ENCODE results near the gene DNAJC15. TPM values are rescaled to one million over a fixed set of nuclear protein-coding genes. Genes with fewer than 3 reads are reported as not detected.

The DNAJC15 gene
- polyA plus RNA-seq, 1 donor, result 26.7 TPM

DNA sequence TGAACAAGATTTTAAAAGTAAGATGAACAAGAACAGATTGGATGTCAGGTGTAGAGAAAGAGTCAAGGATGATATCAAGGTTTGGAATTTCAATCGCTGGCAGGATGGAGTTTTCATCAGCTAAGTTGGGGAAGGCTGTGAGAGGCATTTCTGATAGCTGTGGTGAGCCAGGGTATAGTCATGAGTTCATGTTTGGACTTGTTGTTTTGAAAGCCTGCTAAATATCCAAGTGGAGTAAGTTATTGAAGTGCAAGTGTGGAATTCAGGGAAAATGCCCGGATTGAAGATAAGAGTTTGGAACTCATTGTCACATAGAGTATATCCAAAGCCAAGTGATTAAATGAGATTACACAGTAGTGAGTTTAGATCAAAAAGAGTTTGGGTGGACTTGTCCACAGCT, 20.4 kb upstream of the DNAJC15 start:
- WGBS (ENCODE audit: insufficient coverage, low lambda C conversion rate), result no CpG with 5 or more reads among the region's 2 CpGs
- Histone ChIP-seq H3K27ac (ENCODE audit: low read length) (no peak overlapping the region), H3K27me3 (ENCODE audit: control insufficient read depth, insufficient read depth, low read length) (no peaks in the 10 kb centered on the region), H3K9me3 (ENCODE audit: control insufficient read depth, low read depth, low read length) (no peaks in the 10 kb centered on the region), H3K36me3 (ENCODE audit: control insufficient read depth, insufficient read depth, low read length) (no peaks in the 10 kb centered on the region), H3K4me3 (ENCODE audit: low read length) (no peak overlapping the region), H3K4me1 (ENCODE audit: control insufficient read depth, insufficient read depth, low read length) (no peaks in the 10 kb centered on the region)
- no peak for DNase-seq

DNA sequence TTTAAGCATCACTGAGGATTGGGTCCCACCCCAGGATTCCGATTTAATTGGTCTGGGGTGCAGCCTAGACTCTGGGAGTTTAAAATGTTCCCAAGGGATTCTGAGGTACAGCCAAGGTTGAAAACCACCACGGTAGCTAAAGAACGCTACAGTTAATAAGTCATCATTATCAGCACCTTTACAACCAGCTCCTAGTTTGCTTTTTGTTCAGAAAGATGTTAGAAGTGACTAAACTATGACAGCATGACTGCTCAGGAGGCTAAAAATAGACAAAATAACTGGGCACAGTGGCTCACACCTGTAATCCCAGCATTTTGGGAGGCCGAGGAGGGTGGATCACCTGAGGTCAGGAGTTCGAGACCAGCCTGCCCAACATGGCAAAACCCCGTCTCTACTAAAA, 19.7 kb upstream of the DNAJC15 start:
- Histone ChIP-seq H3K27me3 (ENCODE audit: control insufficient read depth, insufficient read depth, low read length) (no peaks in the 10 kb centered on the region), H3K27ac (ENCODE audit: low read length) (no peak overlapping the region), H3K4me3 (ENCODE audit: low read length) (no peak overlapping the region), H3K9me3 (ENCODE audit: control insufficient read depth, low read depth, low read length) (no peaks in the 10 kb centered on the region), H3K4me1 (ENCODE audit: control insufficient read depth, insufficient read depth, low read length) (no peaks in the 10 kb centered on the region), H3K36me3 (ENCODE audit: control insufficient read depth, insufficient read depth, low read length) (no peaks in the 10 kb centered on the region)
- WGBS (ENCODE audit: insufficient coverage, low lambda C conversion rate), result no CpG with 5 or more reads among the region's 6 CpGs
- no peak for DNase-seq

DNA sequence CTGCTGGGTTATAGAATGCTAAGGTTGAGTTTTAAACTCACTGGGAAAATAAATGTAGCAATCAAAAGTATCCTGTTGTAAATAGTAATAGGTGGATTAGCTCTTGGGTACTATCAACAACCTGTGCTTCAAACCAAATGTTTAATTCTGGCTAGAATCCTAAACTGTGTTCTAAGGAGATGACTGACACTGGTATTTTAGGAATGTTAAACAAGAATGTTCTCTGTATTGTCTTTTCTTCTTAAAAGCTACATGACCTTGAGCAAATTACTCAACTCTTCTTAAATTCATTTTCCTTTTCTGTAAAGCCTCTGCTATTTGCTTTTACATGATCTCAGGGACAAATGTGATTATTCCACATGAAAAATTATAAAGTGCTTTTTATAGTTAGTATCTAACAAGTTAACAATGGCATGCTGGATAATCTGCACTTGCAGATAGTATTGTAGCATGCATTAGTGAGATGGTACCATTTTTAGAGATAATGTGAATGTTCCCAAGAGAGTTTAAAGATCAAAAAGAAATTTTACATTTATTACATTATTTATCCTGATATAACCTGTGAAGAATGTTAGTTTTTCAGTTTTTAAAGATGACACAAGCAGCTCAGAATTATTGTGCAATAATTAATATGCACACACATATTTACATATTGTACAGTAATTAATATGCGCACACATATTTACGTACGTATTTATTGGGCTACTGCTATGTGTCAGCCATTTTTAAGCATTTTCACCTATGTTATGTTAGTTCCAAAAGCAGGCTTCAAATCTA, 17.7 kb upstream of the DNAJC15 start:
- Histone ChIP-seq H3K9me3 (ENCODE audit: control insufficient read depth, low read depth, low read length) (no peaks in the 10 kb centered on the region), H3K4me1 (ENCODE audit: control insufficient read depth, insufficient read depth, low read length) (no peaks in the 10 kb centered on the region), H3K36me3 (ENCODE audit: control insufficient read depth, insufficient read depth, low read length) (no peaks in the 10 kb centered on the region), H3K27ac (ENCODE audit: low read length) (no peak overlapping the region), H3K27me3 (ENCODE audit: control insufficient read depth, insufficient read depth, low read length) (no peaks in the 10 kb centered on the region), H3K4me3 (ENCODE audit: low read length) (no peak overlapping the region)
- no peak for DNase-seq
- 91% methylated on average over 3 of the region's 3 CpGs for WGBS (ENCODE audit: insufficient coverage, low lambda C conversion rate)

DNA sequence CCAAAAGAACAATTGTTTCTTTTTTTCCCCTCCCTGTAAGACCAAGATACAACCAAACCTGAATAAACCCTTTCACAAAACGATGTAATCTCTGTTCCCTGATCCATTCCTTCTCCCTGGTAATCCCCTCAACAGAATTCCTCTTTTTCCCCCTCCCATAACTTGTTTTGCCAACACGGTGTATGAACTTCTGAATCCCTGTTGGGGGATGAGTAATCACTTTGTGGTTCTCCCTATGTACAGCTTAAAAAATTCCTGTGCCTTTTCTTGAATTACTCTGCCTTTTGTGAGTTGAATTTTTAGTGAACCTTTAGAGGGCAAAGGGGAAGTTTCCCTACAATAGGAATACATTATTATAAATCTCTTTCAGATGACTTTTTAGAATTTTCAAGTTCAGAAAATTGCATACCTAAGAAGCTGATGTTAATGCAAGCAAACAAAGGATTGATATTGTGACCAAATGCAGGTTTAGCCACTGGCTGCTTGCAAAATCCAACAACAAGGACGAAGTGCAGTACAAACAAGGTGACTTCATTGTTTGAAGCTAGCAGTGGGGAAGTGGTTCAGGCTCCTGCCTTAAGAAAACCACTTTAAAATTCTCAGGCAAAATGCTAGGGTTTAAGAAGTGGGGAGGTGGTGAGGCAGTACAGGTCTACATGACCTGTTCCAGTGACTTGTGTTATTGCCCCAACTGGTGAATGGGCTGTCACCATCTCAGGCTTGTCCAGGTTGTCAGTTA, 16.3 kb upstream of the DNAJC15 start:
- Histone ChIP-seq H3K27ac (ENCODE audit: low read length) (no peak overlapping the region), H3K36me3 (ENCODE audit: control insufficient read depth, insufficient read depth, low read length) (no peaks in the 10 kb centered on the region), H3K9me3 (ENCODE audit: control insufficient read depth, low read depth, low read length) (no peaks in the 10 kb centered on the region), H3K4me3 (ENCODE audit: low read length) (no peak overlapping the region), H3K27me3 (ENCODE audit: control insufficient read depth, insufficient read depth, low read length) (no peaks in the 10 kb centered on the region), H3K4me1 (ENCODE audit: control insufficient read depth, insufficient read depth, low read length) (no peaks in the 10 kb centered on the region)
- WGBS (ENCODE audit: insufficient coverage, low lambda C conversion rate), result 67% methylated on average over 1 of the region's 3 CpGs
- DNase-seq, result peak in 1 of 2 donors; percentile 33

DNA sequence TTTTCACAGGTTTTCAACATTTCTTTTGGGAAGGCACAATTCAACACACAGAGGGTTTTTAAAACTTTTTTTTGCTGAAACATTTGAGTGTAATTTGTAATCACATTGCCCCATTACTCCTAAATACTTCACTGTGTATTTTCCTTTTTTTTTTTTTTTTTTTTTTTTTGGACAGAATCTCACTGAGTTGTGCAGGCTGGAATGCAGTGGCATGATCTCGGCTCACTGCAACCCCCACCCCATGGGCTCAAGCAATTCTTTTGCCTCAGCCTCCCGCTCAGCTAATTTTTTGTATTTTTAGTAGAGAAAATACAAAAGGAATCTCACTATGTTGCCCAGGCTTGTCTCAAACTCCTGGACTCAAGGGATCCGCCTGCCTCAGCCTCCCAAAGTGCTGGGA, 14.8 kb upstream of the DNAJC15 start:
- WGBS (ENCODE audit: insufficient coverage, low lambda C conversion rate), result 100% methylated on average over 1 of the region's 3 CpGs
- no peak for DNase-seq
- H3K4me3 ChIP-seq (ENCODE audit: low read length), result no peak overlapping the region
- H3K4me1 ChIP-seq (ENCODE audit: control insufficient read depth, insufficient read depth, low read length), result no peaks in the 10 kb centered on the region
- no peaks in the 10 kb centered on the region for H3K9me3 ChIP-seq (ENCODE audit: control insufficient read depth, low read depth, low read length)
- no peaks in the 10 kb centered on the region for H3K27me3 ChIP-seq (ENCODE audit: control insufficient read depth, insufficient read depth, low read length)
- H3K27ac ChIP-seq (ENCODE audit: low read length), result no peak overlapping the region
- no peaks in the 10 kb centered on the region for H3K36me3 ChIP-seq (ENCODE audit: control insufficient read depth, insufficient read depth, low read length)

DNA sequence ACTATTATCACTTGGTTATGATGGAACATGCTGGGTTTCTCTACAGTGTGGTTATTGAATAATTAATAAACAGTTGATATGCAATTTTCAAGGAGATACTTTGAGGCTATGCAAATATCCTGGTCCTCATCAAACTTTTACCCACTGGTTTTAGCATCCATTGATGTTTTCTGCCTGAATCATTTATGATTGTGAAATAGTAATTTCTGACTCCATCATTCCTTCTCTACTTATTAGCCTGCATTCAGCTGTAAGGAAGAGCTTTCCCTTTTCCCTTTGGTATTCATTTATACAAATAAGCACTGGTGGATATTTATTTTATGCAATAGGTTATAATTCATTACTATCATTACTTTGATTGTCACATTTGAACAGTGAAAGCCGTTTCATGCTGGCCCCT, 13.9 kb upstream of the DNAJC15 start:
- Histone ChIP-seq H3K27me3 (ENCODE audit: control insufficient read depth, insufficient read depth, low read length) (no peaks in the 10 kb centered on the region), H3K4me1 (ENCODE audit: control insufficient read depth, insufficient read depth, low read length) (no peaks in the 10 kb centered on the region), H3K4me3 (ENCODE audit: low read length) (no peak overlapping the region), H3K36me3 (ENCODE audit: control insufficient read depth, insufficient read depth, low read length) (no peaks in the 10 kb centered on the region), H3K9me3 (ENCODE audit: control insufficient read depth, low read depth, low read length) (no peaks in the 10 kb centered on the region), H3K27ac (ENCODE audit: low read length) (no peak overlapping the region)
- WGBS (ENCODE audit: insufficient coverage, low lambda C conversion rate), result 100% methylated on average over 1 of the region's 1 CpG
- DNase-seq, result no peak

DNA sequence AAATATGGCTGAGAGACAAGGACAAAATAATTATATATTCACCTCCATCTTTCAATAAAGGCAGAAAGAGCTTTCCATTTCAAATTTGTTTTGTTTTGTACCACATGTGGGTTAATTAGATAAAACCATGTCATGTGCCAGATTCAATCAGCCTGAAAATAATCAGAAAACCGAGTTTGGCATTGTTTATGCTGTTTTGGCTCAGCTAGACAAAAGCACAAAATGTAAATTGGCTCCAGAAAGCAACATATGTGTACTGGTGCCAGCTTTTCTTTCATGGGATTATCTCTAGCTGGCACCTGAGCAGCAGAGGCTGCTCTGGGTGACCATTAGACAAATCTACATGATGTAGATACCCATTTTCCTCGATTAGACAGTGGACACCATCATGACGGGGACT, 9.2 kb upstream of the DNAJC15 start:
- H3K4me3 ChIP-seq (ENCODE audit: low read length), result no peak overlapping the region
- no peaks in the 10 kb centered on the region for H3K27me3 ChIP-seq (ENCODE audit: control insufficient read depth, insufficient read depth, low read length)
- no peaks in the 10 kb centered on the region for H3K4me1 ChIP-seq (ENCODE audit: control insufficient read depth, insufficient read depth, low read length)
- H3K9me3 ChIP-seq (ENCODE audit: control insufficient read depth, low read depth, low read length), result no peaks in the 10 kb centered on the region
- DNase-seq, result no peak
- no peak overlapping the region for H3K27ac ChIP-seq (ENCODE audit: low read length)
- no peaks in the 10 kb centered on the region for H3K36me3 ChIP-seq (ENCODE audit: control insufficient read depth, insufficient read depth, low read length)
- WGBS (ENCODE audit: insufficient coverage, low lambda C conversion rate), result no CpG with 5 or more reads among the region's 3 CpGs

DNA sequence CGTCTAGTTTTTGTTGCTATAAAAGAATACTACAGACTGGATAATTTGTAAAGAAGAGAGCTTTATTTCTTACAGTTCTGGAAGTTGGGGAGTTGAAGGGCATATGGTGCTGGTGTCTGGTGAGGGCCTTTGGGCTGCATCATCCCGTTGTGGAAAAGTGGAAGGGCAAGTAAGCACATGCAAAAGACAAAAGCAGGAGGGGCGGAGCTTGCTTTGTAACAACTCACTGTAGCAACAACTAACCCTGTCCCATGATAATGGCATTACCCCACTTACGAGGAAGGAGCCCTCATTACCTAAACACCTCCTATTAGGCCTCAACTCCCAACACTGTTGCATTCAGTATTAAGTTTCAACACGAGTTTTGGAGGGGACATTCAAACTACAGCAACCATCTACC, 7.2 kb upstream of the DNAJC15 start:
- no peak overlapping the region for H3K4me3 ChIP-seq (ENCODE audit: low read length)

DNA sequence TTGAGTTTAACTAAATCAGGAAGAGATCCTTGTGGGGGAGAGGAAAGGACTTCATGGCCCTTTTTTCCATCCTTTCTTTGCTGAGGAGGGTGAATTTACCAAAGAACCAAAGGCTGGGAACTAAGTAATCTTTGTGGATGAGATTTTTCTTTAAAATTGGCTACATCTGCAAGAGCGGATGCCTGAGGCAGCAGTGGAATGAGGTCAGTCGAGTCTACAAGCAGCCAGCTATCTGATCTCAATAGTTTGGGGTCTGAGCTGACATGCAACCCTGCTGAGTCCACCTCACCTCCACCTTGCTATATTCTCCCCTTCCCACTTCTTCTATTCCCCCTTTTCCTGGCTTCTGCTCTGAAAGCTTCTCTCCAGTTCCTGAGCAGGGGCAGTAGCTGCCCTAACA, 3.6 kb upstream of the DNAJC15 start:
- no peak overlapping the region for H3K4me3 ChIP-seq (ENCODE audit: low read length)
- peaks cover 6% of the 10 kb centered on the region for H3K9me3 ChIP-seq (ENCODE audit: control insufficient read depth, low read depth, low read length)
- H3K4me1 ChIP-seq (ENCODE audit: control insufficient read depth, insufficient read depth, low read length), result peaks cover 2% of the 10 kb centered on the region
- WGBS (ENCODE audit: insufficient coverage, low lambda C conversion rate), result no CpG with 5 or more reads among the region's 2 CpGs
- H3K27me3 ChIP-seq (ENCODE audit: control insufficient read depth, insufficient read depth, low read length), result no peaks in the 10 kb centered on the region
- no peaks in the 10 kb centered on the region for H3K36me3 ChIP-seq (ENCODE audit: control insufficient read depth, insufficient read depth, low read length)
- no peak for DNase-seq
- no peak overlapping the region for H3K27ac ChIP-seq (ENCODE audit: low read length)

More for the DNA sequence above, 7.2 kb upstream of the DNAJC15 start:
- WGBS (ENCODE audit: insufficient coverage, low lambda C conversion rate), result 100% methylated on average over 1 of the region's 5 CpGs
- Histone ChIP-seq H3K4me1 (ENCODE audit: control insufficient read depth, insufficient read depth, low read length) (no peaks in the 10 kb centered on the region), H3K9me3 (ENCODE audit: control insufficient read depth, low read depth, low read length) (no peaks in the 10 kb centered on the region), H3K27ac (ENCODE audit: low read length) (no peak overlapping the region), H3K27me3 (ENCODE audit: control insufficient read depth, insufficient read depth, low read length) (no peaks in the 10 kb centered on the region), H3K36me3 (ENCODE audit: control insufficient read depth, insufficient read depth, low read length) (no peaks in the 10 kb centered on the region)
- no peak for DNase-seq

DNA sequence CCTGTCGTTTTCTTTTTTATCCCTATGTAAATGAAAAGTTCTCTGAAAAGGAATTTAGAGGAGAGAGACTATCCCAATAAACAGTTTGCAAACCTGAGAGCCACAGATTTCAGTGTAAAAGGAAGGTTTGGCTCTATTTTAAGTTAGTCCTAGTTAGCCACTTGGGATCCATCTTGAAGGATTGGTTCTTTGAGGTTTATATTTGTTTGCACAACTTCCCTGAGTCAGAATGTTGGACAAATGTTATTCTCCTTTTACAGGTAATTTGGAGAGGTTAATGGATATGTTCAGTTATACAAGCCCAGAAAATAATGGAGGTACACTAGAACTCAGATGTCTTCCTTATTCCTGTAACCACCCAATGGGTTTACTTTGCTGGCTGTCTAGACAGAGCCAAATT, 2.6 kb upstream of the DNAJC15 start:
- DNase-seq, result no peak
- Histone ChIP-seq H3K4me3 (ENCODE audit: low read length) (no peak overlapping the region), H3K4me1 (ENCODE audit: control insufficient read depth, insufficient read depth, low read length) (peaks cover 9% of the 10 kb centered on the region), H3K9me3 (ENCODE audit: control insufficient read depth, low read depth, low read length) (peaks cover 6% of the 10 kb centered on the region), H3K36me3 (ENCODE audit: control insufficient read depth, insufficient read depth, low read length) (no peaks in the 10 kb centered on the region), H3K27ac (ENCODE audit: low read length) (no peak overlapping the region), H3K27me3 (ENCODE audit: control insufficient read depth, insufficient read depth, low read length) (no peaks in the 10 kb centered on the region)
- WGBS (ENCODE audit: insufficient coverage, low lambda C conversion rate), result 67% methylated on average over 1 of the region's 1 CpG
